Thymus (tissue), 14 donors: ENCODE results near the gene FSHB. TPM values are rescaled to one million over a fixed set of nuclear protein-coding genes. Genes with fewer than 3 reads are reported as not detected.
A peak's percentile ranks its signal among the peaks of the same experiment; 100 is the strongest.
"Not testable (repeated sequence)": the region's sequence is repeated elsewhere in the genome, so short reads cannot be mapped to it uniquely, and the experiment has no call there.

Experiments used
- DNase-seq, 9 donors: peaks; one replicate each; pipeline ENCODE4 v3.0.0-alpha.2; 2013; ENCODE audit warnings: low spot score in 9 of 9, low read depth in 6 of 9, missing footprints in 1 of 9
- H3K27ac ChIP-seq, 2 donors: one replicate each; pipeline ENCODE4 v1.5.1; 2013; ENCODE audit warnings: control low read depth in 1 of 2, low read depth in 1 of 2, low read length in 1 of 2, mild to moderate bottlenecking in 1 of 2, moderate library complexity in 1 of 2
- H3K27me3 ChIP-seq, 2 donors: one replicate each; pipeline ENCODE4 v1.5.1; 2013; ENCODE audit warnings: low read length in 1 of 2; ENCODE audit not compliant: control insufficient read depth in 2 of 2, insufficient read depth in 1 of 2
- H3K36me3 ChIP-seq, 2 donors: one replicate each; pipeline ENCODE4 v1.5.1; 2013; ENCODE audit warnings: low read length in 1 of 2, mild to moderate bottlenecking in 1 of 2, moderate library complexity in 1 of 2; ENCODE audit not compliant: control insufficient read depth in 2 of 2, insufficient read depth in 2 of 2
- H3K4me1 ChIP-seq, 2 donors: one replicate each; pipeline ENCODE4 v1.5.1; 2013; ENCODE audit warnings: low read length in 2 of 2; ENCODE audit not compliant: control insufficient read depth in 2 of 2, insufficient read depth in 2 of 2
- H3K4me3 ChIP-seq, 2 donors: one replicate each; pipeline ENCODE4 v1.5.1; 2013; ENCODE audit warnings: low read length in 2 of 2, control low read depth in 1 of 2, mild to moderate bottlenecking in 1 of 2
- H3K9me3 ChIP-seq, 2 donors: one replicate each; pipeline ENCODE4 v1.5.1; 2013; ENCODE audit warnings: low read length in 1 of 2, mild to moderate bottlenecking in 1 of 2; ENCODE audit not compliant: control insufficient read depth in 2 of 2, insufficient read depth in 1 of 2
- WGBS: extraction: QIAGEN DNeasy Blood & Tissue Kit; methylation state at CpG from one replicate; pipeline ENCODE4 v1.1.7; 2013; 5-methylcytosine and 5-hydroxymethylcytosine counted together
- long read RNA-seq, 10 donors: transcript quantifications; one replicate each; lab custom pipeline, GENCODE V29; 2026
- polyA plus RNA-seq: library from polyadenylated mRNA; stranded (reverse); fragments of 200-250 nt; gene quantifications from one replicate; pipeline ENCODE4 v1.2.3, GENCODE V29; 2013
- total RNA-seq: library from RNA; stranded (reverse); fragments of 120-200 nt; gene quantifications from one replicate; pipeline ENCODE4 v1.2.4, GENCODE V29; 2013
- donor health status: healthy.

The FSHB gene
- total RNA-seq (0.05 TPM), polyA plus RNA-seq (0.30 TPM)
- long read RNA-seq, donor 1: 0 reads
- long read RNA-seq, donor 2: 0 reads
- long read RNA-seq, donor 3: 0 reads
- long read RNA-seq, donor 4: 0 reads
- long read RNA-seq, donor 5, partial matches to known transcripts: 0 of 1 reads
- long read RNA-seq, donor 5, other reads (novel, unspliced or antisense): 0 of 1 reads
- long read RNA-seq, donor 6: 0 reads
- long read RNA-seq, donor 7: 0 reads
- long read RNA-seq, donor 8: 0 reads
- long read RNA-seq, donor 9: 0 reads
- long read RNA-seq, donor 10: 0 reads

DNA sequence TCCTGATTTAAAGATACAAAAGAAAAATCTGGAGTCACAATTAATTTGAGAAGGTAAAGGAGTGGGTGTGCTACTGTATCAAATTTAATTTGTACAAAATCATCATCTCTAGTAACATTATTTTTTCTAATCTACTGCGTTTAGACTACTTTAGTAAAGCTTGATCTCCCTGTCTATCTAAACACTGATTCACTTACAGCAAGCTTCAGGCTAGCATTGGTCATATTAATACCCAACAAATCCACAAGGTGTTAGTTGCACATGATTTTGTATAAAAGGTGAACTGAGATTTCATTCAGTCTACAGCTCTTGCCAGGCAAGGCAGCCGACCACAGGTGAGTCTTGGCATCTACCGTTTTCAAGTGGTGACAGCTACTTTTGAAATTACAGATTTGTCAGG is at the start of gene FSHB:
Gene FSHB, plus strand, starts transcription at position 301 of the 400 bp plus-strand sequence. CDS start 889 bp downstream, outside the sequence.
- Histone ChIP-seq H3K36me3 (no peaks in the 10 kb centered on the region), H3K9me3 (no peaks in the 10 kb centered on the region), H3K27me3 (no peaks in the 10 kb centered on the region), H3K4me1 (no peaks in the 10 kb centered on the region), H3K4me3 (no peak within 1 kb of the TSS), H3K27ac (no peak within 1 kb of the TSS)
- no peak for DNase-seq
- 85% methylated on average over 3 of the region's 3 CpGs for WGBS

DNA sequence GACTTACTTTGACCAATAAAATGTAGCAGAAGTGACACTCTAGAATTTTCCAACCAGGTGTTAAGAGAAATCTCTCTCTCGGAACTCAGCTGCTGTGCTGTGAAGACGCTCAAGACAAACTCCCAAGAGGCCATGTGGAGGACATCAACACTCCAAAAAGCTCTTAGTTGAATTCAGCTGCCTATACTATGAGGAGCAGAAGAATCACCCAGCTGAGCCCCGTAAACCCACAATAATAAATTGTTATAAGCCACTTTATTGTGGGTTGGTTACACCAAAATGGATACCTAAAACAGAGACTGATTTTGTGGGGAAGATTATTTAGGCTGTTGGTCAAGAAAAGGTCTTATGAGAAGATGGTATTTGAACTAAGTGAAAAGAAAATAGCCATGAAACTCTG is 44.1 kb upstream of the FSHB start:
- Histone ChIP-seq H3K9me3 (no peaks in the 10 kb centered on the region), H3K27me3 (no peaks in the 10 kb centered on the region), H3K4me3 (no peak overlapping the region), H3K36me3 (no peaks in the 10 kb centered on the region), H3K27ac (no peak overlapping the region), H3K4me1 (no peaks in the 10 kb centered on the region)
- DNase-seq: no peak
- WGBS: 92% methylated on average over 3 of the region's 3 CpGs

DNA sequence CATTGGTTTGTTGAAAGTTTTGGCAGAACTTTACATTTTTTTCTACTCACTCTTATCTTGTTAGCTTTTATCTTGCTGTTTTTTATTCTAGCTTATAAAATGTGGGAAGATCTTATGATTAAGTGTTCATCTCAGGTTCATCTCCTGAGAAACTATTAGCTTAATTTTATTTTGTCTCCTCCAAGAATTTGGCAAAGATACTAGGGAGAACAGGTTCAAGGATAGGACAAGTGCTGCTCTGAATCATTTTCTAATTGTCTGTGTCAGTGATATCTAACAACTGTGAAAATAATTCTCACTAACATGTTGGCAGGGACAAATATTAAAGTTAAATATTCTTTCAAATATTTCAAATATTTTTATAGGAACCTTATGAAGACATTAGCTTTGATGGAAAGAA is 38.2 kb upstream of the FSHB start:
- Histone ChIP-seq H3K9me3 (no peaks in the 10 kb centered on the region), H3K36me3 (no peaks in the 10 kb centered on the region), H3K27me3 (no peaks in the 10 kb centered on the region), H3K4me1 (no peaks in the 10 kb centered on the region), H3K27ac (no peak overlapping the region), H3K4me3 (no peak overlapping the region)
- no peak for DNase-seq

DNA sequence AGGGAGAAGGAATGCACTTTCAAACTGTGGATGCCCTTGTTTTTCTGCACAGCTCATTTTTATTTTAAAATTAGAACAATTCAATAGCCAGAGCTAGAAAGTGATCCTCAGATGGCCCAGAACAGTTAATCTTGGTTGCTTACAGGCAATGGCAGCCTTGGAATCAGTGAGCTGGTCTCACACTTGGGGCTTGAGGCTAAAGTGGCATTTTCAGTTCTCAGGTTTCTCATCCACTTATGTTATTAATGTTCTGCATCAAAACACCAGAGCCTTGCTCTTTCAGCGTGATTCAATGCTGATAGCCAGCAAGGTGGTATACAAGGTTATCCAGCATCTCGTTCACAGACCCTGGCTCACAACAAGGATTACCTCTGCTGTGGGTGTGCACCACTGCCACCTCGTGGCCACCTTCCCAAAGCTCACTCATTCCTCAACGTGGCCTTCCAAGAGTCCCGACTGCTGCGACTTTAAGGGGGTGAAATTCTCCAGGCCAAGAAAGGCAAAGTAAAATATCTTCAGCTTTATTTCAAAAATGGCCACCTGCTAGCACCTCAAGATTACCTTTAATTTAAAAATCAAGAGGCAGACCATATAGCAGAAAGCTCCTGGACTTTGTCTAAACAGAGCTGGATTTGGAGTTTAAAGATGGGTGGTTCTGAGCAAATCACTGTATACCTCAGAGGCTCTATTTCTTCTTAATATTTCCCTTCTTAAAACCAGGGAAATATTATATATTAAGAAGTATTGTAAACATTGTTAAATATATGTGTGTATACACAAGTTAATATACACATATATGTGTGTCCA is 34.2 kb upstream of the FSHB start:
- no peaks in the 10 kb centered on the region for H3K27me3 ChIP-seq
- peak in 6 of 9 donors; percentile 0 to 44 (median 13) for DNase-seq
- H3K4me1 ChIP-seq: no peaks in the 10 kb centered on the region
- no peaks in the 10 kb centered on the region for H3K36me3 ChIP-seq
- no peak overlapping the region for H3K4me3 ChIP-seq
- H3K27ac ChIP-seq: no peak overlapping the region
- WGBS: 32% methylated on average over 6 of the region's 6 CpGs
- no peaks in the 10 kb centered on the region for H3K9me3 ChIP-seq

DNA sequence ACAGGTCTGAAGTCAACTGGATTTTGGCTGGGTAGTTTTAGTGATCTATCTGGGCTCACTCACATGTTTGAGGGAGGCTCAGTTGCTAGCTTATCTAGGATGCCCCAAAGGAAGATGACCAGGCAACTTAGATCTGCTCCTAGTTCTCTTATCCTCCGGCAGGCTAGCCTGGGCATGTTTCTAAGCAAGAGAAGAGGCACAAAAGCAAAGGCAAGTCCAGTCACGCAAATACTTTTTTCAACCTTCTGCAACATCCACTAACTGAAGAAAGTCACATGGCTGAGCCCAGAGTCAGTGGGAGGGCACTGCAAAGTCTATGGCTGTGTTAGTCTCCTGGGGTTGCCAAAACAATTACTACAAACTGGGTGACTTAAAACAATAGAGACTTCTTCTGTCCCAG is 32.9 kb upstream of the FSHB start:
- WGBS: 97% methylated on average over 2 of the region's 2 CpGs
- no peaks in the 10 kb centered on the region for H3K27me3 ChIP-seq

DNA sequence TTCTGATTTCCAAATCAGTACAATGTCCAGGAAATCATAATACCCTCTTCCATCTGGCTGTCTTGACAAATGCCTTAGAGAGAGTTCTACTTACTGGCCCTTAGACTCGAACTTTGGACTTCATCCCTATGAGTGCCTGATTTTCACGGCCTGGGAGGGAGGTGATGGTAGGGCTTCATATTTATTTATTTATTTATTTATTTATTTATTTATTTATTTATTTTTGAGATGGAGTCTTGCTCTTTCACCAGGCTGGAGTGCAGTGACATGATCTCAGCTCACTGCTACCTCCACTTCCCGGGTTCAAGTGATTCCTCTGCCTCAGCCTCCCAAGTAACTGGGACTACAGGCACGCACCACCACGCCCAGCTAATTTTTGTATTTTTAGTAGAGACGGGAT is 27.8 kb upstream of the FSHB start:
- H3K27me3 ChIP-seq, H3K36me3 ChIP-seq, H3K27ac ChIP-seq, H3K4me3 ChIP-seq, DNase-seq, H3K9me3 ChIP-seq, H3K4me1 ChIP-seq: not testable (repeated sequence)
- 95% methylated on average over 6 of the region's 6 CpGs for WGBS

More for the DNA sequence above, 32.9 kb upstream of the FSHB start:
- Histone ChIP-seq H3K27ac (no peak overlapping the region), H3K4me1 (no peaks in the 10 kb centered on the region), H3K36me3 (no peaks in the 10 kb centered on the region), H3K9me3 (no peaks in the 10 kb centered on the region), H3K4me3 (no peak overlapping the region)
- no peak for DNase-seq

DNA sequence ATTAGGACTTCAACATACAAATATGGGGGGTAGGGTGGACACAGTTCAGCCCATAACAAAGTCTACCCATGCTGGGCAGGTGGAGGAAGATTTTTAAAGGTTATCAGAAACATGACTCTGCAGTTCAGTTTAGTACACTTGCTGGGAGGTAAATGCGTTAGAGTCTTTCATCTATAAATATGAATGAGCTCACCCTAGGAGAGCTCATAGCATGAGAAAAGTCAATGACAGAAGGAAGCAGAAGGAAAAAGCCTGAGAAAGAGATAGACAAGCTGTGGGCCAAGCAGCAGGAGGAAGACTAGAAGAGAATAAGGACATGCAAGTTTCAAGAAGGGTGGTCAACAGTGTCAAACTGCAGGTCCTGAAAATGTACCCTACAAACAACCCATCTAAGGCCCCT is 27.0 kb upstream of the FSHB start:
- 90% methylated on average over 1 of the region's 1 CpG for WGBS

DNA sequence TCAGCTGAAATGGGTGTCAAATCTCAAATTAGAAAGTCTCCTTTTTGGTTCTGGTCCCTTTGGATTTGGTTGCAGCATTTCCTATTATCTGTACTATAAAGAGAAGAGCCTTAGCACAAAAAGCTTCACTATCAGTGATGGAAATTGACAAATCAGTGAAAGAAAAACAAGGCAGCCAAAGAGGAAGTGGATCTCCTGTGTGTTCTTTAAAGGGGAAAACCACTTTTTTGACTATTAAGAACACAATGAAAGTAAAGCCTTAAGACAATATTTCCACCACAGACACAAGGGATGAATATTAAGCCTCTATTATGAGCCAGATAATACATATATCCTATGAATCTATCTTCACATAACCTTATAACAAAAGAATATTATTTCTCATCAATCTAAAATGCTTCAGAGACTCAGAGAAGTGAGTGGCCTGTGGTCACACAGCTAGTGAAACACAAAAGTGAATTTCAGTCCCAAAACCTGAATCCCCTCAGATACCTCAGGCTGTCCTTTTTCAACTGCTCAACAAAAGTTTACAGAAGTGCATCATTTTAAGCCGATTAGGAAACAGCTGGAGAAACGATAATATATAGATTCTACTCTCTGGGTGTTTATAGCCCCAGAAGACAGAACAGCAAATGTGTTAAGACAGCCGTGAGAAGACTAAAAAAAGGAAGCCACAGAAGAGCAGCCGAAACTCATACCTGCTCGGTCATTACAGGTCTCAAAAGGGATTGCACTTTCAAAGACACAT is 24.4 kb upstream of the FSHB start:
- H3K36me3 ChIP-seq: no peaks in the 10 kb centered on the region
- H3K4me1 ChIP-seq: no peaks in the 10 kb centered on the region
- 41% methylated on average over 5 of the region's 5 CpGs for WGBS
- H3K27ac ChIP-seq: no peak overlapping the region
- H3K9me3 ChIP-seq: no peaks in the 10 kb centered on the region
- no peak overlapping the region for H3K4me3 ChIP-seq
- H3K27me3 ChIP-seq: no peaks in the 10 kb centered on the region
- DNase-seq: no peak

More for the DNA sequence above, 27.0 kb upstream of the FSHB start:
- Histone ChIP-seq H3K9me3 (no peaks in the 10 kb centered on the region), H3K36me3 (no peaks in the 10 kb centered on the region), H3K27me3 (no peaks in the 10 kb centered on the region), H3K4me1 (no peaks in the 10 kb centered on the region), H3K27ac (no peak overlapping the region), H3K4me3 (no peak overlapping the region)
- no peak for DNase-seq

DNA sequence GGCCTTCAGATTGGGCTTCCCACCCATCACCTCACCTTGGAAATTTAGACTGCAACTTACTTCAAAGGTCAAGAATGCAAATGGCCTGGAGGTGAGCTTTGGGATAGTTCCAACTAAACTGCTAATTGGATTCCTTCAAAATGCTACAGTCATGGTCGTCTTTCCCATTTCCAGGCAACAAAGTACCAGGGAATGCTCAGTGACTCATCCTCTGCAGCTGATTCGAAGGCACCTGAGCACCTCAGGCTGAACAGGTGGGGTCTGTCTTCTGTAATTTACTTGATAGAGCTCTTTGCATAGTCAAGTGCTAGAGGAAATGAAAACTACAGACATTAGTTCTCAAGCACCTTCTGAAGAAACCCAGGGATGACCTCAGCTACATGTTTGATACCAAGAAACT is 20.5 kb upstream of the FSHB start:
- H3K4me1 ChIP-seq: no peaks in the 10 kb centered on the region
- H3K9me3 ChIP-seq: no peaks in the 10 kb centered on the region
- no peaks in the 10 kb centered on the region for H3K36me3 ChIP-seq
- no peak overlapping the region for H3K27ac ChIP-seq
- 84% methylated on average over 2 of the region's 2 CpGs for WGBS
- H3K4me3 ChIP-seq: no peak overlapping the region
- no peaks in the 10 kb centered on the region for H3K27me3 ChIP-seq
- DNase-seq: no peak
